ENCODE data around the gene NR3C2.

GRCh38 chr4:148044912-148045352 lies 397.3 kb downstream of the NR3C2 start:
- TF ChIP-seq, protein P1, sequence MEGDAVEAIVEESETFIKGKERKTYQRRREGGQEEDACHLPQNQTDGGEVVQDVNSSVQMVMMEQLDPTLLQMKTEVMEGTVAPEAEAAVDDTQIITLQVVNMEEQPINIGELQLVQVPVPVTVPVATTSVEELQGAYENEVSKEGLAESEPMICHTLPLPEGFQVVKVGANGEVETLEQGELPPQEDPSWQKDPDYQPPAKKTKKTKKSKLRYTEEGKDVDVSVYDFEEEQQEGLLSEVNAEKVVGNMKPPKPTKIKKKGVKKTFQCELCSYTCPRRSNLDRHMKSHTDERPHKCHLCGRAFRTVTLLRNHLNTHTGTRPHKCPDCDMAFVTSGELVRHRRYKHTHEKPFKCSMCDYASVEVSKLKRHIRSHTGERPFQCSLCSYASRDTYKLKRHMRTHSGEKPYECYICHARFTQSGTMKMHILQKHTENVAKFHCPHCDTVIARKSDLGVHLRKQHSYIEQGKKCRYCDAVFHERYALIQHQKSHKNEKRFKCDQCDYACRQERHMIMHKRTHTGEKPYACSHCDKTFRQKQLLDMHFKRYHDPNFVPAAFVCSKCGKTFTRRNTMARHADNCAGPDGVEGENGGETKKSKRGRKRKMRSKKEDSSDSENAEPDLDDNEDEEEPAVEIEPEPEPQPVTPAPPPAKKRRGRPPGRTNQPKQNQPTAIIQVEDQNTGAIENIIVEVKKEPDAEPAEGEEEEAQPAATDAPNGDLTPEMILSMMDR (IDR thresholded peaks at IDR 0.05), result no peak
- TF ChIP-seq POLR2AphosphoS5 (IDR thresholded peaks at IDR 0.05) (no peak), POLR2A (IDR thresholded peaks at IDR 0.05) (no peak)

Data from prostate gland (tissue), 2 donors.